GM19467 (cell line): ENCODE data around the gene ACER3.
"Not testable (repeated sequence)": the region's sequence is repeated elsewhere in the genome, so short reads cannot be mapped to it uniquely, and the experiment has no call there.

Experiments used
- ATAC-seq: cut with Tn5 transposase; IDR thresholded peaks from one replicate; pipeline ENCODE4 v1.9.1; 2021; ENCODE audit warnings: mild to moderate bottlenecking, moderate library complexity; ENCODE audit not compliant: unreplicated experiment

The ACER3 gene

GRCh38 chr11:76872959-76873827 is 12.5 kb downstream of the ACER3 start:
- ATAC-seq: no peak

- no peak for ATAC-seq
Measured at GRCh38 chr11:76878014-76878413, 17.3 kb downstream of the ACER3 start.

- no peak for ATAC-seq
Measured at GRCh38 chr11:76880314-76880713, 19.6 kb downstream of the ACER3 start.

- no peak for ATAC-seq
Measured at GRCh38 chr11:76880956-76881355, 20.2 kb downstream of the ACER3 start.

GRCh38 chr11:76885390-76886097 is 24.8 kb downstream of the ACER3 start:
- no peak for ATAC-seq

GRCh38 chr11:76888989-76889388 is 28.3 kb downstream of the ACER3 start:
- ATAC-seq: no peak

GRCh38 chr11:76889411-76889975 is 28.8 kb downstream of the ACER3 start:
- no peak for ATAC-seq

GRCh38 chr11:76890329-76890728 is 29.6 kb downstream of the ACER3 start:
- ATAC-seq: no peak

- ATAC-seq: no peak
Measured at GRCh38 chr11:76891285-76891684, 30.6 kb downstream of the ACER3 start.

GRCh38 chr11:76891793-76892192 is 31.1 kb downstream of the ACER3 start:
- no peak for ATAC-seq

- ATAC-seq: no peak
Measured at GRCh38 chr11:76892306-76892705, 31.6 kb downstream of the ACER3 start.

- ATAC-seq: no peak
Measured at GRCh38 chr11:76897233-76897632, 36.5 kb downstream of the ACER3 start.

- ATAC-seq: no peak
Measured at GRCh38 chr11:76901144-76901543, 40.4 kb downstream of the ACER3 start.

GRCh38 chr11:76901622-76902021 is 40.9 kb downstream of the ACER3 start:
- not testable (repeated sequence) for ATAC-seq

- ATAC-seq: no peak
Measured at GRCh38 chr11:76902121-76903014, 41.6 kb downstream of the ACER3 start.

- ATAC-seq: no peak
Measured at GRCh38 chr11:76903325-76903724, 42.6 kb downstream of the ACER3 start.

- no peak for ATAC-seq
Measured at GRCh38 chr11:76910620-76911414, 50.1 kb downstream of the ACER3 start.

- ATAC-seq: no peak
Measured at GRCh38 chr11:76911415-76911808, 50.7 kb downstream of the ACER3 start.

GRCh38 chr11:76916712-76917111 is 56.0 kb downstream of the ACER3 start:
- ATAC-seq: no peak

GRCh38 chr11:76918941-76919386 is 58.2 kb downstream of the ACER3 start:
- ATAC-seq: no peak
